WTC11 (cell line): Measurements from ENCODE around the gene DMXL2. TPM values are rescaled to one million over a fixed set of nuclear protein-coding genes. Genes with fewer than 3 reads are reported as not detected.

Experiments
- ATAC-seq: fragments of 200-7000 bp; cut with Tn5 transposase; 2 replicates; pipeline ENCODE4 v1.10.0; 2021; ENCODE audit warnings: mild to moderate bottlenecking, moderate library complexity
- CTCF ChIA-PET: fragments of 300-600 bp; sonication (Branson Sonifier 250); formaldehyde crosslinking; loops from one replicate; lab custom pipeline; 2021; ENCODE audit warnings: antibody characterized with exemption; lab: Charles Lee
- POLR2A ChIA-PET: fragments of 350-600 bp; sonication (Branson Sonifier 250); formaldehyde crosslinking; loops from one replicate; lab custom pipeline; 2021; ENCODE audit warnings: antibody characterized with exemption; lab: Charles Lee
- DNase-seq: peaks from one replicate; pipeline ENCODE4 v3.0.0; 2021; ENCODE audit warnings: low spot score
- H3K27ac Mint-ChIP-seq: 2 replicates; pipeline ENCODE4 v1.8.0; 2021; ENCODE audit warnings: mixed read lengths
- H3K27me3 Mint-ChIP-seq: 2 replicates; pipeline ENCODE4 v1.8.0; 2021; ENCODE audit warnings: low read depth, mild to moderate bottlenecking, moderate library complexity, mixed read lengths
- H3K36me3 Mint-ChIP-seq: 2 replicates; pipeline ENCODE4 v1.8.0; 2021; ENCODE audit warnings: mixed read lengths
- H3K4me1 Mint-ChIP-seq: 2 replicates; pipeline ENCODE4 v1.8.0; 2022; ENCODE audit warnings: mixed read lengths
- H3K4me3 Mint-ChIP-seq: 2 replicates; pipeline ENCODE4 v1.8.0; 2021; ENCODE audit warnings: mild to moderate bottlenecking, moderate library complexity, mixed read lengths
- H3K9me3 Mint-ChIP-seq: 2 replicates; pipeline ENCODE4 v1.8.0; 2021; ENCODE audit warnings: mixed read lengths
- ATF1 ChIP-seq: sonication (generic); formaldehyde crosslinking; IDR thresholded peaks from 2 replicates; pipeline ENCODE4 v1.8.1; 2023; ENCODE audit warnings: mild to moderate bottlenecking, moderate library complexity, missing genetic modification reagents
- ATF2 ChIP-seq: sonication (generic); formaldehyde crosslinking; IDR thresholded peaks from 2 replicates; pipeline ENCODE4 v1.8.1; 2022; ENCODE audit warnings: low read depth, missing genetic modification reagents, borderline replicate concordance
- CBFB ChIP-seq: sonication (generic); formaldehyde crosslinking; IDR thresholded peaks from 2 replicates; pipeline ENCODE4 v1.8.1; 2022; ENCODE audit warnings: mild to moderate bottlenecking, low read depth, missing genetic modification reagents
- CREB1 ChIP-seq: sonication (generic); formaldehyde crosslinking; IDR thresholded peaks from 2 replicates; pipeline ENCODE4 v1.8.0; 2023; ENCODE audit warnings: mild to moderate bottlenecking, missing genetic modification reagents
- CREM ChIP-seq: sonication (generic); formaldehyde crosslinking; IDR thresholded peaks from 2 replicates; pipeline ENCODE4 v1.8.1; 2022; ENCODE audit warnings: mild to moderate bottlenecking, missing genetic modification reagents, moderate library complexity
- ESRRA ChIP-seq: sonication (generic); formaldehyde crosslinking; IDR thresholded peaks from 2 replicates; pipeline ENCODE4 v1.8.1; 2022; ENCODE audit warnings: mild to moderate bottlenecking, missing genetic modification reagents, borderline replicate concordance
- ETV6 ChIP-seq: sonication (generic); formaldehyde crosslinking; IDR thresholded peaks from 2 replicates; pipeline ENCODE4 v1.8.1; 2022; ENCODE audit warnings: mild to moderate bottlenecking, missing genetic modification reagents
- FOXK1 ChIP-seq: sonication (generic); formaldehyde crosslinking; IDR thresholded peaks from 2 replicates; pipeline ENCODE4 v1.8.0; 2022; ENCODE audit warnings: mild to moderate bottlenecking, moderate library complexity, missing genetic modification reagents
- FOXP4 ChIP-seq: sonication (generic); formaldehyde crosslinking; IDR thresholded peaks from 2 replicates; pipeline ENCODE4 v1.8.0; 2022; ENCODE audit warnings: mild to moderate bottlenecking, missing genetic modification reagents
- IRF2 ChIP-seq: sonication (generic); formaldehyde crosslinking; IDR thresholded peaks from 2 replicates; pipeline ENCODE4 v1.8.0; 2022; ENCODE audit warnings: low read depth, missing genetic modification reagents, borderline replicate concordance
- JAZF1 ChIP-seq: fragments of 250-450 bp; sonication (Bioruptor Pico); IDR thresholded peaks from 2 replicates; pipeline ENCODE4 v1.9.0; 2021; ENCODE audit warnings: moderate library complexity, mild to moderate bottlenecking, inconsistent platforms
- MLX ChIP-seq: sonication (generic); formaldehyde crosslinking; IDR thresholded peaks from 2 replicates; pipeline ENCODE4 v1.8.1; 2023; ENCODE audit warnings: mild to moderate bottlenecking, missing genetic modification reagents, moderate library complexity
- MXD4 ChIP-seq: fragments of 250-450 bp; sonication (Bioruptor Pico); IDR thresholded peaks from 2 replicates; pipeline ENCODE4 v1.8.0; 2021; ENCODE audit warnings: mild to moderate bottlenecking, moderate library complexity, borderline replicate concordance
- NR2C2 ChIP-seq: sonication (generic); formaldehyde crosslinking; IDR thresholded peaks from 2 replicates; pipeline ENCODE4 v1.8.0; 2022; ENCODE audit warnings: mild to moderate bottlenecking, missing genetic modification reagents
- TEAD1 ChIP-seq: sonication (generic); formaldehyde crosslinking; IDR thresholded peaks from 2 replicates; pipeline ENCODE4 v1.8.0; 2022; ENCODE audit warnings: mild to moderate bottlenecking, missing genetic modification reagents
- ZBTB21 ChIP-seq: sonication (generic); formaldehyde crosslinking; IDR thresholded peaks from 2 replicates; pipeline ENCODE4 v1.8.1; 2023; ENCODE audit warnings: mild to moderate bottlenecking, missing genetic modification reagents, borderline replicate concordance
- ZNF512 ChIP-seq: sonication (generic); formaldehyde crosslinking; IDR thresholded peaks from 2 replicates; pipeline ENCODE4 v1.8.1; 2022; ENCODE audit warnings: missing genetic modification reagents, borderline replicate concordance
- ZNF671 ChIP-seq: fragments of 250-450 bp; sonication (Bioruptor Pico); IDR thresholded peaks from 2 replicates; pipeline ENCODE4 v1.8.0; 2021; ENCODE audit warnings: mild to moderate bottlenecking
- total RNA-seq: library from RNA; stranded (reverse); gene quantifications from 3 replicates; pipeline ENCODE4 v1.2.3, GENCODE V29; 2021
- TF ChIP-seq, protein P1 (sequence below): sonication (generic); formaldehyde crosslinking; IDR thresholded peaks from 2 replicates; pipeline ENCODE4 v1.8.0; 2023; ENCODE audit warnings: mild to moderate bottlenecking, missing genetic modification reagents
- TF ChIP-seq, protein P2 (sequence below): sonication (generic); formaldehyde crosslinking; conservative IDR thresholded peaks from 2 replicates; pipeline ENCODE4 v1.8.1; 2022; ENCODE audit warnings: mild to moderate bottlenecking, missing genetic modification reagents
- TF ChIP-seq, protein P3 (sequence below): sonication (generic); formaldehyde crosslinking; IDR thresholded peaks from 2 replicates; pipeline ENCODE4 v1.8.0; 2023; ENCODE audit warnings: missing genetic modification reagents, mild to moderate bottlenecking, borderline replicate concordance

The DMXL2 gene
- total RNA-seq, 1 experiment from 2014 or later: 10.4 TPM

GRCh38 chr15:51475736-51476135, 146.8 kb downstream of the DMXL2 start (continued):
- TF ChIP-seq FOXP4 (CRISPR knock-in tag) (no peak), ZNF671 (CRISPR knock-in tag) (no peak), NR2C2 (no peak), CBFB (CRISPR knock-in tag) (no peak)
- TF ChIP-seq, all 79 proteins: peak for 0

DNA sequence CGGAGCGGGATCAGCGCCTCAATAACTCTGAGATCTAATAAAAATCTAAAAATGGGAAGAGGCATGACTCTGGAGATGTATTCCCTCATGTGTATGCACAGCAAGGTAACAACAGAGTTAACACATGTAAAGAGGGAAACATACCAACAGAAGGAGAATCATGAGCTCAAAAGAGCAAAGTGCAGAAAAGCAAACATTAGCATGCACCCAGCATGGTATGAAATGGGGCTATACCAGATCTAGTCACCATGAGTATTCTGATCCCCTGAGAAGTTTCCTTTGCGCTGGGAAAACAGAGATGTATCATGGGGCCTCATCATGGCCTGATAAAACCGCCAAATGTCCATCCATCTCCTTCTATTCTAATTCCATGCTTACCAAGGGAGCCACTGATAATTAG, 152.1 kb downstream of the DMXL2 start:
- H3K4me3 Mint-ChIP-seq: no peak overlapping the region
- TF ChIP-seq, protein P1, sequence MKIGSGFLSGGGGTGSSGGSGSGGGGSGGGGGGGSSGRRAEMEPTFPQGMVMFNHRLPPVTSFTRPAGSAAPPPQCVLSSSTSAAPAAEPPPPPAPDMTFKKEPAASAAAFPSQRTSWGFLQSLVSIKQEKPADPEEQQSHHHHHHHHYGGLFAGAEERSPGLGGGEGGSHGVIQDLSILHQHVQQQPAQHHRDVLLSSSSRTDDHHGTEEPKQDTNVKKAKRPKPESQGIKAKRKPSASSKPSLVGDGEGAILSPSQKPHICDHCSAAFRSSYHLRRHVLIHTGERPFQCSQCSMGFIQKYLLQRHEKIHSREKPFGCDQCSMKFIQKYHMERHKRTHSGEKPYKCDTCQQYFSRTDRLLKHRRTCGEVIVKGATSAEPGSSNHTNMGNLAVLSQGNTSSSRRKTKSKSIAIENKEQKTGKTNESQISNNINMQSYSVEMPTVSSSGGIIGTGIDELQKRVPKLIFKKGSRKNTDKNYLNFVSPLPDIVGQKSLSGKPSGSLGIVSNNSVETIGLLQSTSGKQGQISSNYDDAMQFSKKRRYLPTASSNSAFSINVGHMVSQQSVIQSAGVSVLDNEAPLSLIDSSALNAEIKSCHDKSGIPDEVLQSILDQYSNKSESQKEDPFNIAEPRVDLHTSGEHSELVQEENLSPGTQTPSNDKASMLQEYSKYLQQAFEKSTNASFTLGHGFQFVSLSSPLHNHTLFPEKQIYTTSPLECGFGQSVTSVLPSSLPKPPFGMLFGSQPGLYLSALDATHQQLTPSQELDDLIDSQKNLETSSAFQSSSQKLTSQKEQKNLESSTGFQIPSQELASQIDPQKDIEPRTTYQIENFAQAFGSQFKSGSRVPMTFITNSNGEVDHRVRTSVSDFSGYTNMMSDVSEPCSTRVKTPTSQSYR (CRISPR knock-in tag): no peak
- TF ChIP-seq ETV6 (CRISPR knock-in tag) (no peak), ATF1 (CRISPR knock-in tag) (no peak), CREM (CRISPR knock-in tag) (no peak), TEAD1 (CRISPR knock-in tag) (no peak), FOXK1 (no peak), IRF2 (no peak), ZNF512 (CRISPR knock-in tag) (no peak), ATF2 (CRISPR knock-in tag) (no peak), CREB1 (CRISPR knock-in tag) (no peak), ZBTB21 (CRISPR knock-in tag) (no peak), MLX (CRISPR knock-in tag) (no peak), ESRRA (CRISPR knock-in tag) (no peak), MXD4 (no peak), FOXP4 (CRISPR knock-in tag) (no peak), JAZF1 (no peak)
- TF ChIP-seq, protein P2, sequence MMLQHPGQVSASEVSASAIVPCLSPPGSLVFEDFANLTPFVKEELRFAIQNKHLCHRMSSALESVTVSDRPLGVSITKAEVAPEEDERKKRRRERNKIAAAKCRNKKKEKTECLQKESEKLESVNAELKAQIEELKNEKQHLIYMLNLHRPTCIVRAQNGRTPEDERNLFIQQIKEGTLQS (CRISPR knock-in tag): no peak
- TF ChIP-seq, protein P3, sequence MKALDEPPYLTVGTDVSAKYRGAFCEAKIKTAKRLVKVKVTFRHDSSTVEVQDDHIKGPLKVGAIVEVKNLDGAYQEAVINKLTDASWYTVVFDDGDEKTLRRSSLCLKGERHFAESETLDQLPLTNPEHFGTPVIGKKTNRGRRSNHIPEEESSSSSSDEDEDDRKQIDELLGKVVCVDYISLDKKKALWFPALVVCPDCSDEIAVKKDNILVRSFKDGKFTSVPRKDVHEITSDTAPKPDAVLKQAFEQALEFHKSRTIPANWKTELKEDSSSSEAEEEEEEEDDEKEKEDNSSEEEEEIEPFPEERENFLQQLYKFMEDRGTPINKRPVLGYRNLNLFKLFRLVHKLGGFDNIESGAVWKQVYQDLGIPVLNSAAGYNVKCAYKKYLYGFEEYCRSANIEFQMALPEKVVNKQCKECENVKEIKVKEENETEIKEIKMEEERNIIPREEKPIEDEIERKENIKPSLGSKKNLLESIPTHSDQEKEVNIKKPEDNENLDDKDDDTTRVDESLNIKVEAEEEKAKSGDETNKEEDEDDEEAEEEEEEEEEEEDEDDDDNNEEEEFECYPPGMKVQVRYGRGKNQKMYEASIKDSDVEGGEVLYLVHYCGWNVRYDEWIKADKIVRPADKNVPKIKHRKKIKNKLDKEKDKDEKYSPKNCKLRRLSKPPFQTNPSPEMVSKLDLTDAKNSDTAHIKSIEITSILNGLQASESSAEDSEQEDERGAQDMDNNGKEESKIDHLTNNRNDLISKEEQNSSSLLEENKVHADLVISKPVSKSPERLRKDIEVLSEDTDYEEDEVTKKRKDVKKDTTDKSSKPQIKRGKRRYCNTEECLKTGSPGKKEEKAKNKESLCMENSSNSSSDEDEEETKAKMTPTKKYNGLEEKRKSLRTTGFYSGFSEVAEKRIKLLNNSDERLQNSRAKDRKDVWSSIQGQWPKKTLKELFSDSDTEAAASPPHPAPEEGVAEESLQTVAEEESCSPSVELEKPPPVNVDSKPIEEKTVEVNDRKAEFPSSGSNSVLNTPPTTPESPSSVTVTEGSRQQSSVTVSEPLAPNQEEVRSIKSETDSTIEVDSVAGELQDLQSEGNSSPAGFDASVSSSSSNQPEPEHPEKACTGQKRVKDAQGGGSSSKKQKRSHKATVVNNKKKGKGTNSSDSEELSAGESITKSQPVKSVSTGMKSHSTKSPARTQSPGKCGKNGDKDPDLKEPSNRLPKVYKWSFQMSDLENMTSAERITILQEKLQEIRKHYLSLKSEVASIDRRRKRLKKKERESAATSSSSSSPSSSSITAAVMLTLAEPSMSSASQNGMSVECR (CRISPR knock-in tag): no peak
- ChIA-PET POLR2A (no interaction called here), CTCF (interaction anchor here (0.8 to 1.7 kb wide), 5 partner anchors 29 to 337 kb away, joined by 3 to 6 read pairs (median 4); no protein-coding TSS in a partner anchor)
- H3K36me3 Mint-ChIP-seq: no peaks in the 10 kb centered on the region
- H3K4me1 Mint-ChIP-seq: peaks cover 7% of the 10 kb centered on the region
- H3K27me3 Mint-ChIP-seq: no peaks in the 10 kb centered on the region
- H3K27ac Mint-ChIP-seq: no peak overlapping the region
- H3K9me3 Mint-ChIP-seq: no peaks in the 10 kb centered on the region
- DNase-seq: no peak
- ATAC-seq: no peak
